BJ (cell line): ENCODE results near the gene ADTRP. TPM values are rescaled to one million over a fixed set of nuclear protein-coding genes. Genes with fewer than 3 reads are reported as not detected.

ENCODE experiments used
- CTCF ChIA-PET: fragments of 350-600 bp; formaldehyde crosslinking; extraction: SDS; loops from one replicate; lab custom pipeline; 2021; ENCODE audit warnings: antibody characterized with exemption, inconsistent platforms; lab: Yijun Ruan, JAX
- POLR2A ChIA-PET: fragments of 300-600 bp; sonication (Branson Sonifier 250); formaldehyde crosslinking; extraction: SDS; loops from one replicate; lab custom pipeline; 2021; ENCODE audit warnings: antibody characterized with exemption; lab: Charles Lee
- DNase-seq: peaks from one replicate; pipeline ENCODE4 v3.0.0-alpha.2; 2011; ENCODE audit warnings: low read depth
- H3K27me3 ChIP-seq: 2 replicates; pipeline ENCODE4 v1.6.0; 2011; ENCODE audit warnings: low read length; ENCODE audit not compliant: control insufficient read depth, insufficient read depth
- H3K36me3 ChIP-seq: 2 replicates; pipeline ENCODE4 v1.5.1; 2011; ENCODE audit warnings: low read length; ENCODE audit not compliant: control insufficient read depth, insufficient read depth
- H3K4me3 ChIP-seq: 2 replicates; pipeline ENCODE4 v1.5.1; 2011; ENCODE audit warnings: low read depth, mild to moderate bottlenecking, control low read depth, low read length
- CTCF ChIP-seq: IDR thresholded peaks from 2 replicates; pipeline ENCODE4 v1.5.1; 2011; ENCODE audit warnings: low read depth, mild to moderate bottlenecking, control low read depth, inconsistent platforms, low read length, moderate library complexity; ENCODE audit not compliant: insufficient read depth
- polyA plus RNA-seq: library from polyadenylated mRNA; depleted of rRNA; stranded (reverse); fragments of >200 nt; gene quantifications from 2 replicates; pipeline ENCODE4 v1.2.3, GENCODE V29; 2011

ADTRP gene
- polyA plus RNA-seq, 1 experiment = 0.58 TPM

GRCh38 chr6:11767978-11768756 is 10.4 kb downstream of the ADTRP start:
- Histone ChIP-seq H3K4me3 (no peak overlapping the region), H3K27me3 (no peaks in the 10 kb centered on the region), H3K36me3 (no peaks in the 10 kb centered on the region)
- ChIA-PET POLR2A (no interaction called here), CTCF (interaction anchor here (0.8 kb wide), 1 partner anchor 137 kb away, joined by 3 read pairs; no protein-coding TSS in a partner anchor)
- TF ChIP-seq CTCF = no peak
- no peak for DNase-seq

GRCh38 chr6:11767458-11767857 is 11.1 kb downstream of the ADTRP start:
- no peak for TF ChIP-seq CTCF
- DNase-seq = no peak
- POLR2A ChIA-PET = no interaction called here
- H3K4me3 ChIP-seq = no peak overlapping the region
- CTCF ChIA-PET = interaction anchor here (0.8 kb wide), 1 partner anchor 138 kb away, joined by 3 read pairs; no protein-coding TSS in a partner anchor
- H3K36me3 ChIP-seq = no peaks in the 10 kb centered on the region
- no peaks in the 10 kb centered on the region for H3K27me3 ChIP-seq

GRCh38 chr6:11766589-11767450 is 11.8 kb downstream of the ADTRP start:
- no peak for TF ChIP-seq CTCF
- CTCF ChIA-PET = interaction anchor here (0.9 kb wide), 1 partner anchor 13 kb away, joined by 3 read pairs; no protein-coding TSS in a partner anchor

GRCh38 chr6:11766043-11766442 is 12.6 kb downstream of the ADTRP start:
- CTCF ChIA-PET = interaction anchor here (0.9 kb wide), 1 partner anchor 12 kb away, joined by 3 read pairs; no protein-coding TSS in a partner anchor
- POLR2A ChIA-PET = no interaction called here
- Histone ChIP-seq H3K36me3 (no peaks in the 10 kb centered on the region), H3K4me3 (no peak overlapping the region), H3K27me3 (no peaks in the 10 kb centered on the region)
- no peak for DNase-seq
- TF ChIP-seq CTCF = peak; percentile 15; the same call in 1 of the 2 replicates

More at GRCh38 chr6:11766589-11767450, 11.8 kb downstream of the ADTRP start:
- Histone ChIP-seq H3K27me3 (no peaks in the 10 kb centered on the region), H3K4me3 (no peak overlapping the region), H3K36me3 (no peaks in the 10 kb centered on the region)
- POLR2A ChIA-PET = interaction anchor here (0.6 kb wide), 1 partner anchor 11 kb away, joined by 5 read pairs; no protein-coding TSS in a partner anchor
- peak; percentile 95 for DNase-seq

GRCh38 chr6:11764250-11764604 is 14.4 kb downstream of the ADTRP start:
- Histone ChIP-seq H3K4me3 (no peak overlapping the region), H3K36me3 (no peaks in the 10 kb centered on the region), H3K27me3 (no peaks in the 10 kb centered on the region)
- CTCF ChIA-PET = interaction anchor here (1.1 kb wide), 1 partner anchor 10 kb away, joined by 5 read pairs; no protein-coding TSS in a partner anchor
- POLR2A ChIA-PET = no interaction called here
- no peak for DNase-seq
- TF ChIP-seq CTCF = no peak
